Measurements from ENCODE around the gene PGM5. TPM values are rescaled to one million over a fixed set of nuclear protein-coding genes. Genes with fewer than 3 reads are reported as not detected.

The PGM5 gene
- total and polyA plus RNA-seq, 2 of the 4 experiments (the other 2 are of a cell fraction): 8.3 to 14.7 TPM

DNA sequence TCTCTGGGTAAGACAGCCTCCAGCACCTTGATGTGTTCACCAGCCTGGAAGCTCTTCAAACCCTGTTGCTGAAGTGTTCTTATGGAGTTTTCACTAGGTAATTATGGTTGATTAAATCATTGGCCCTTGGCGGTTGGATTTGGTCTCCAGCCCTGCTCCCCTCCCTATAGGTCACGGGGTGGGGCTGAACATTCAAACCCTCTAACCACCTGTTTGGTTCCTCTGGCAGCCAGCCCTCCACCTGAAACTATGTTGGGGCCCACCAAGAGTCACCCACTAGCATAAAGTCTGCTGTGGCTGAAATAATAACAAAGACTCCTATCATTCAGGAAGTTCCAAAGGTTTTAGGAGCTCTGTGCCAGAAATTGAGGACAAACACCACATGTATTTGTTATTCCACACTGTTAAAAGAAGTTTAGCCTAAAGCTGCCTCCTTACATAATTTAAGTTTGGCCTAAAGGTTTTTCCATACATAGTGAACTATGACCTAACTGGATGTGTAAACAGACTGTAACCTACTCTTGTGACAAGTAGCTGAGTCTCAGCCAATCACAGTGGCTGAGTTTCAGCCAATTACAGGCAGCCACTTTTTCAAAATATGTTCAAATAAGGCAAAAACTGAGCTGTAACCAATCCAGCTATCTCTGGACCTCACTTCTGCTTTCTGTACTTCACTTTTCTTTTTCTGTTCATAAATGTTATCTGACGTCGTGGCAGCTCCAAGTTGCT is 149.4 kb downstream of the PGM5 start:
- TF ChIP-seq, protein P1, sequence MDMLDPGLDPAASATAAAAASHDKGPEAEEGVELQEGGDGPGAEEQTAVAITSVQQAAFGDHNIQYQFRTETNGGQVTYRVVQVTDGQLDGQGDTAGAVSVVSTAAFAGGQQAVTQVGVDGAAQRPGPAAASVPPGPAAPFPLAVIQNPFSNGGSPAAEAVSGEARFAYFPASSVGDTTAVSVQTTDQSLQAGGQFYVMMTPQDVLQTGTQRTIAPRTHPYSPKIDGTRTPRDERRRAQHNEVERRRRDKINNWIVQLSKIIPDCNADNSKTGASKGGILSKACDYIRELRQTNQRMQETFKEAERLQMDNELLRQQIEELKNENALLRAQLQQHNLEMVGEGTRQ (IDR thresholded peaks at IDR 0.05; ENCODE audit: low read depth, low read length): no peak
- TF ChIP-seq FOS (IDR thresholded peaks at IDR 0.05; ENCODE audit: low read depth, low read length): no peak
- no peak for TF ChIP-seq NFE2L2 (IDR thresholded peaks at IDR 0.05; ENCODE audit: low read depth, low read length)
- TF ChIP-seq SMC3 (IDR thresholded peaks at IDR 0.05; ENCODE audit: low read depth, low read length): no peak
- TF ChIP-seq, protein P2, sequence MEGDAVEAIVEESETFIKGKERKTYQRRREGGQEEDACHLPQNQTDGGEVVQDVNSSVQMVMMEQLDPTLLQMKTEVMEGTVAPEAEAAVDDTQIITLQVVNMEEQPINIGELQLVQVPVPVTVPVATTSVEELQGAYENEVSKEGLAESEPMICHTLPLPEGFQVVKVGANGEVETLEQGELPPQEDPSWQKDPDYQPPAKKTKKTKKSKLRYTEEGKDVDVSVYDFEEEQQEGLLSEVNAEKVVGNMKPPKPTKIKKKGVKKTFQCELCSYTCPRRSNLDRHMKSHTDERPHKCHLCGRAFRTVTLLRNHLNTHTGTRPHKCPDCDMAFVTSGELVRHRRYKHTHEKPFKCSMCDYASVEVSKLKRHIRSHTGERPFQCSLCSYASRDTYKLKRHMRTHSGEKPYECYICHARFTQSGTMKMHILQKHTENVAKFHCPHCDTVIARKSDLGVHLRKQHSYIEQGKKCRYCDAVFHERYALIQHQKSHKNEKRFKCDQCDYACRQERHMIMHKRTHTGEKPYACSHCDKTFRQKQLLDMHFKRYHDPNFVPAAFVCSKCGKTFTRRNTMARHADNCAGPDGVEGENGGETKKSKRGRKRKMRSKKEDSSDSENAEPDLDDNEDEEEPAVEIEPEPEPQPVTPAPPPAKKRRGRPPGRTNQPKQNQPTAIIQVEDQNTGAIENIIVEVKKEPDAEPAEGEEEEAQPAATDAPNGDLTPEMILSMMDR (conservative IDR thresholded peaks at IDR 0.05; ENCODE audit: low read depth, low read length): no peak
- TF ChIP-seq MAFK (IDR thresholded peaks at IDR 0.05; ENCODE audit: low read depth, low read length): no peak
- no peak for TF ChIP-seq MAZ (IDR thresholded peaks at IDR 0.05; ENCODE audit: borderline replicate concordance, low read depth, low read length)
- TF ChIP-seq BHLHE40 (IDR thresholded peaks at IDR 0.05; ENCODE audit: low read depth, low read length): no peak
- no peak for TF ChIP-seq CEBPB (IDR thresholded peaks at IDR 0.05; ENCODE audit: low read depth, low read length)
- no peak for TF ChIP-seq RFX5 (IDR thresholded peaks at IDR 0.05; ENCODE audit: low read depth, low read length)
- no peak for TF ChIP-seq MXI1 (IDR thresholded peaks at IDR 0.05; ENCODE audit: borderline replicate concordance, low read depth, low read length)
- TF ChIP-seq, protein P3, sequence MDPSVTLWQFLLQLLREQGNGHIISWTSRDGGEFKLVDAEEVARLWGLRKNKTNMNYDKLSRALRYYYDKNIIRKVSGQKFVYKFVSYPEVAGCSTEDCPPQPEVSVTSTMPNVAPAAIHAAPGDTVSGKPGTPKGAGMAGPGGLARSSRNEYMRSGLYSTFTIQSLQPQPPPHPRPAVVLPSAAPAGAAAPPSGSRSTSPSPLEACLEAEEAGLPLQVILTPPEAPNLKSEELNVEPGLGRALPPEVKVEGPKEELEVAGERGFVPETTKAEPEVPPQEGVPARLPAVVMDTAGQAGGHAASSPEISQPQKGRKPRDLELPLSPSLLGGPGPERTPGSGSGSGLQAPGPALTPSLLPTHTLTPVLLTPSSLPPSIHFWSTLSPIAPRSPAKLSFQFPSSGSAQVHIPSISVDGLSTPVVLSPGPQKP (IDR thresholded peaks at IDR 0.05; ENCODE audit: borderline replicate concordance, low read depth, low read length): no peak
- TF ChIP-seq POLR2A (IDR thresholded peaks at IDR 0.05; ENCODE audit: low read depth, low read length): no peak
- intact Hi-C loops (cut with micrococcal nuclease) (loop anchor here (2.0 to 5.0 kb wide), 3 partner anchors 66 to 163 kb away; partner anchors contain the start of gene PGM5), in situ Hi-C loops (cut with MboI; ENCODE audit: low sequenced_read_pairs) (no loop called here), dilution Hi-C loops (cut with HindIII; ENCODE audit: low sequenced_read_pairs, unreplicated experiment) (no loop called here)
- no peak overlapping the region; the same call in 1 of the 2 replicates for H3K18ac ChIP-seq (ENCODE audit: low read depth, low read length)
- H4K91ac ChIP-seq (ENCODE audit: insufficient read depth, low read depth, low read length): no peak overlapping the region
- no peak overlapping the region for H2BK120ac ChIP-seq (ENCODE audit: low read depth, low read length)
- peak overlapping the region in 1 of 2 experiments; percentile 32; a peak in 1 of 4 replicates for H4K8ac ChIP-seq (ENCODE audit: low read depth in 2 of 2, low read length in 2 of 2)
- no peak overlapping the region for H3K4me2 ChIP-seq (ENCODE audit: low read depth, low read length)
- no peak overlapping the region for H3K27ac ChIP-seq (ENCODE audit: insufficient read depth, low read length)
- H3K4me3 ChIP-seq (ENCODE audit: insufficient read depth, low read depth, low read length): no peak overlapping the region
- ATAC-seq (ENCODE audit: low read depth) (no peak), DNase-seq (no peak)
- no peak overlapping the region for H3K4ac ChIP-seq (ENCODE audit: low read depth, low read length)
- H3K27me3 ChIP-seq (ENCODE audit: control insufficient read depth, insufficient read depth, low read length): no peaks in the 10 kb centered on the region
- H2AFZ ChIP-seq (replicated peaks; ENCODE audit: low read length, poor library complexity): no peak overlapping the region
- POLR2A ChIA-PET (ENCODE audit: unreplicated experiment): no interaction called here
- H3K9me1 ChIP-seq (ENCODE audit: insufficient read depth, low read length): no peaks in the 10 kb centered on the region
- no peak overlapping the region for H4K5ac ChIP-seq (ENCODE audit: low read depth, low read length)
- no CpG with 5 or more reads among the region's 4 CpGs for WGBS, 2 experiments (ENCODE audit: extremely low coverage in 2 of 2, insufficient read length in 1 of 2)
- no peak overlapping the region for H2BK15ac ChIP-seq (ENCODE audit: low read depth, low read length)
- no peaks in the 10 kb centered on the region for H3K9me3 ChIP-seq (ENCODE audit: control insufficient read depth, insufficient read depth, low read length)
- no peaks in the 10 kb centered on the region for H3K36me3 ChIP-seq (ENCODE audit: control insufficient read depth, insufficient read depth, low read length)
- no peak overlapping the region for H2BK20ac ChIP-seq (ENCODE audit: low read depth, low read length)
- peaks cover 7% of the 10 kb centered on the region for H3K4me1 ChIP-seq (ENCODE audit: control insufficient read depth, insufficient read depth, low read length)
- no peak overlapping the region for H3K56ac ChIP-seq (ENCODE audit: extremely low read depth, insufficient read depth, low read length)
- no peaks in the 10 kb centered on the region for H3K79me1 ChIP-seq (ENCODE audit: low read depth in 1 of 2, low read length in 2 of 2)
- no peak overlapping the region for H3K9ac ChIP-seq (ENCODE audit: low read depth, low read length)
- no peak overlapping the region for H2AK9ac ChIP-seq (replicated peaks; ENCODE audit: low read depth, low read length, poor library complexity)
- H2AK5ac ChIP-seq (ENCODE audit: low read depth, low read length): no peak overlapping the region
- no peaks in the 10 kb centered on the region for H4K20me1 ChIP-seq (ENCODE audit: insufficient read depth, low read length)
- no peak overlapping the region for H2BK5ac ChIP-seq (ENCODE audit: low read depth, low read length, poor library complexity, severe bottlenecking)
- no peak overlapping the region for H3K14ac ChIP-seq (replicated peaks; ENCODE audit: low read depth, low read length)
- BruUV-seq (replicated peaks): no TSS peak
- CTCF ChIA-PET: interaction anchor here (1.5 kb wide), 1 partner anchor 10 kb away, joined by 3 read pairs; no protein-coding TSS in a partner anchor
- H3K23ac ChIP-seq (ENCODE audit: low read depth, low read length): no peak overlapping the region
